ENCODE results near the gene NIF3L1. TPM values are rescaled to one million over a fixed set of nuclear protein-coding genes. Genes with fewer than 3 reads are reported as not detected.

NIF3L1 gene
- total and polyA plus RNA-seq, 8 donors: 18.4 to 37.1 (median 31.7) TPM

GRCh38 chr2:200929334-200930249 is 40.4 kb downstream of the NIF3L1 start:
- no peaks in the 10 kb centered on the region for H3K9me3 ChIP-seq
- intact Hi-C loops (cut with DNase I): no loop called here
- peaks cover 0 to 69% of the 10 kb centered on the region in 2 donors for H3K36me3 ChIP-seq
- no peak overlapping the region for H3K4me3 ChIP-seq
- no peak for DNase-seq
- TF ChIP-seq CTCF (IDR thresholded peaks at IDR 0.05): no peak
- peaks cover 0 to 5% of the 10 kb centered on the region in 2 donors for H3K4me1 ChIP-seq
- H3K27ac ChIP-seq: no peak overlapping the region
- no peak for ATAC-seq
- no peaks in the 10 kb centered on the region for H3K27me3 ChIP-seq

GRCh38 chr2:200930947-200931626 is 41.9 kb downstream of the NIF3L1 start:
- DNase-seq (no peak), ATAC-seq (no peak)
- Histone ChIP-seq H3K27me3 (no peaks in the 10 kb centered on the region), H3K4me3 (no peak overlapping the region), H3K36me3 (peaks cover 0 to 67% of the 10 kb centered on the region in 2 donors), H3K4me1 (peaks cover 0 to 5% of the 10 kb centered on the region in 2 donors), H3K27ac (peak overlapping the region in 1 of 2 donors; percentile 51), H3K9me3 (no peaks in the 10 kb centered on the region)
- no peak for TF ChIP-seq CTCF (IDR thresholded peaks at IDR 0.05)
- intact Hi-C loops (cut with DNase I): no loop called here

- DNase-seq (no peak), ATAC-seq (no peak)
- H3K9me3 ChIP-seq: no peaks in the 10 kb centered on the region
- intact Hi-C loops (cut with DNase I): no loop called here
- no peak for TF ChIP-seq CTCF (IDR thresholded peaks at IDR 0.05)
- H3K27ac ChIP-seq: no peak overlapping the region
- no peaks in the 10 kb centered on the region for H3K4me1 ChIP-seq
- H3K4me3 ChIP-seq: no peak overlapping the region
- H3K36me3 ChIP-seq: peaks cover 0 to 88% of the 10 kb centered on the region in 2 donors
- H3K27me3 ChIP-seq: no peaks in the 10 kb centered on the region
Observed at GRCh38 chr2:200939832-200940231, 50.7 kb downstream of the NIF3L1 start.

- Histone ChIP-seq H3K4me3 (no peak overlapping the region), H3K27ac (no peak overlapping the region), H3K4me1 (no peaks in the 10 kb centered on the region), H3K36me3 (peaks cover 0 to 91% of the 10 kb centered on the region in 2 donors), H3K27me3 (no peaks in the 10 kb centered on the region), H3K9me3 (no peaks in the 10 kb centered on the region)
- DNase-seq: no peak
- intact Hi-C loops (cut with DNase I): no loop called here
- no peak for ATAC-seq
- no peak for TF ChIP-seq CTCF (IDR thresholded peaks at IDR 0.05)
Observed at GRCh38 chr2:200943527-200944105, 54.4 kb downstream of the NIF3L1 start.
